K562 (cell line): Measurements from ENCODE around the gene SULT2B1. TPM values are rescaled to one million over a fixed set of nuclear protein-coding genes. Genes with fewer than 3 reads are reported as not detected.
A peak's percentile ranks its signal among the peaks of the same experiment; 100 is the strongest.

Experiments
- ATF6 ChIP-seq: sonication (generic); formaldehyde crosslinking; IDR thresholded peaks from 2 replicates; pipeline ENCODE4 v1.4.0; 2020; ENCODE audit warnings: mild to moderate bottlenecking, missing genetic modification reagents
- BCL6 ChIP-seq: fragments of 250-450 bp; sonication (Bioruptor Pico); IDR thresholded peaks from 2 replicates; pipeline ENCODE4 v1.4.0; 2020
- ESRRA ChIP-seq: fragments of 450-650 bp; IDR thresholded peaks from 2 replicates; pipeline ENCODE4 v1.6.1; 2014; ENCODE audit warnings: low read depth, mild to moderate bottlenecking, moderate library complexity, borderline replicate concordance
- HNRNPLL ChIP-seq: fragments of 200-400 bp; formaldehyde crosslinking; IDR thresholded peaks from 2 replicates; pipeline ENCODE4 v1.6.1; 2017; ENCODE audit warnings: low read length, low read depth, mild to moderate bottlenecking; ENCODE audit not compliant: poor library complexity, severe bottlenecking
- MLLT1 ChIP-seq, 2 experiments: fragments of 450-650 bp; IDR thresholded peaks; 2 replicates each; pipeline ENCODE4 v1.6.1; 2016
- SREBF2 ChIP-seq: sonication (generic); formaldehyde crosslinking; IDR thresholded peaks from 2 replicates; pipeline ENCODE4 v1.4.0; 2020; ENCODE audit warnings: mild to moderate bottlenecking, missing genetic modification reagents
- SUPT5H ChIP-seq: fragments of 450-650 bp; IDR thresholded peaks from 2 replicates; pipeline ENCODE4 v1.6.1; 2016
- TCF15 ChIP-seq: fragments of 250-450 bp; sonication (Bioruptor Pico); IDR thresholded peaks from 2 replicates; pipeline ENCODE4 v1.8.0; 2022; ENCODE audit warnings: moderate library complexity, mild to moderate bottlenecking, inconsistent platforms
- XRCC5 ChIP-seq: fragments of 200-400 bp; formaldehyde crosslinking; IDR thresholded peaks from 2 replicates; pipeline ENCODE4 v1.6.1; 2017; ENCODE audit warnings: low read depth, mild to moderate bottlenecking, low read length
- YBX1 ChIP-seq: fragments of 450-650 bp; IDR thresholded peaks from 2 replicates; pipeline ENCODE4 v1.7.1; 2016; ENCODE audit warnings: mild to moderate bottlenecking
- ZBTB11 ChIP-seq, 3 experiments: fragments of 200-800 bp in 1 of 3; fragments of 250-450 bp in 1 of 3; fragments of 450-650 bp in 1 of 3; sonication (Bioruptor Pico) in 1 of 3; sonication (Bioruptor generic) in 1 of 3; formaldehyde crosslinking in 1 of 3; IDR thresholded peaks; 2 replicates each; pipeline versions ENCODE4 v1.6.1 to v1.8.0; 2016 to 2022; ENCODE audit warnings: mild to moderate bottlenecking in 2 of 3, missing genetic modification characterization in 2 of 3, missing compliant biosample characterization in 1 of 3, moderate library complexity in 1 of 3
- ZKSCAN1 ChIP-seq: fragments of 150-350 bp; IDR thresholded peaks from 2 replicates; pipeline ENCODE4 v1.6.1; 2016; ENCODE audit warnings: low read depth, low read length
- ZNF143 ChIP-seq: sonication (generic); formaldehyde crosslinking; IDR thresholded peaks from 2 replicates; pipeline ENCODE4 v1.9.0; 2022; ENCODE audit warnings: mild to moderate bottlenecking, missing genetic modification reagents
- ZNF408 ChIP-seq: fragments of 250-450 bp; sonication (Bioruptor Pico); IDR thresholded peaks from 2 replicates; pipeline ENCODE4 v1.4.0; 2020; ENCODE audit warnings: low read depth, mild to moderate bottlenecking, moderate library complexity
- ZNF592 ChIP-seq: fragments of 450-650 bp; IDR thresholded peaks from 2 replicates; pipeline ENCODE4 v1.6.1; 2017; ENCODE audit warnings: antibody characterized with exemption, mild to moderate bottlenecking
- ZNF79 ChIP-seq: fragments of 250-450 bp; sonication (Bioruptor Pico); IDR thresholded peaks from 2 replicates; pipeline ENCODE4 v1.4.0; 2020; ENCODE audit warnings: low read depth, mild to moderate bottlenecking, moderate library complexity
- polyA plus RNA-seq, 8 experiments: library from polyadenylated mRNA; depleted of rRNA in 4 of 8; stranded (reverse) in 5 of 8; unstranded in 3 of 8; fragments of >200 nt; fragmentation: Nextera tagmentation in 2 of 8; fragmentation: Illumina TruSeq in 1 of 8; extraction: Ambion mirVana in 2 of 8; extraction: Trizol in 1 of 8; gene quantifications; 2 replicates each; pipeline versions ENCODE4 v1.2.1 to v1.2.3, GENCODE V29; 2011 to 2014; ENCODE audit warnings: inconsistent platforms in 1 of 8, missing spikeins in 1 of 8
- total RNA-seq, 7 experiments: library from RNA; depleted of rRNA in 6 of 7; stranded (reverse); fragments of >200 nt in 6 of 7; fragmentation: Illumina TruSeq in 2 of 7; extraction: Trizol in 2 of 7; gene quantifications; 2 replicates each; pipeline versions ENCODE4 v1.2.1 to v1.2.3, GENCODE V29; 2011 to 2021; ENCODE audit warnings: low replicate concordance in 1 of 7

Gene SULT2B1
- total and polyA plus RNA-seq, 9 of the 15 experiments (the other 6 are each of a cell fraction or from before 2014, with no cell fraction given), result 0.09 to 0.62 (median 0.22) TPM; not detected in 2

GRCh38 chr19:48558018-48558684 is 6.2 kb downstream of the SULT2B1 start (continued):
- TF ChIP-seq ZNF592, result no peak
- no peak for TF ChIP-seq YBX1
- TF ChIP-seq ZNF79 (CRISPR knock-in tag), result no peak
- no peak for TF ChIP-seq SREBF2 (CRISPR knock-in tag)
- peak; percentile 29; the same call in 1 of the 2 replicates for TF ChIP-seq ESRRA
- TF ChIP-seq ZNF143 (CRISPR knock-in tag), result no peak
- no peak for TF ChIP-seq ZNF408 (CRISPR knock-in tag)
- TF ChIP-seq SUPT5H, result no peak
- no peak for TF ChIP-seq MLLT1 (IDR thresholded peaks at IDR 0.05)
- no peak for TF ChIP-seq ATF6 (CRISPR knock-in tag)
- no peak for TF ChIP-seq ZKSCAN1
- TF ChIP-seq TCF15 (CRISPR knock-in tag), result no peak
- TF ChIP-seq BCL6, result no peak
- TF ChIP-seq XRCC5, result no peak
- no peak for TF ChIP-seq HNRNPLL
- TF ChIP-seq ZBTB11 (CRISPR knock-in tag; IDR thresholded peaks at IDR 0.05), result no peak
